Gastrocnemius medialis (tissue), 4 donors: Measurements from ENCODE around the gene EFNA5. TPM values are rescaled to one million over a fixed set of nuclear protein-coding genes. Genes with fewer than 3 reads are reported as not detected.
A peak's percentile ranks its signal among the peaks of the same experiment; 100 is the strongest.

Source experiments
- ATAC-seq, 2 donors: fragments of 150-250 bp; one replicate each; pipeline ENCODE4 v1.9.1; 2016
- DNase-seq, 2 donors: peaks; one replicate each; pipeline ENCODE4 v3.0.0-alpha.2; 2019
- H3K27ac ChIP-seq, 4 donors: fragments of 200-600 bp; sonication (generic); 1 replicate in 1 of 4; 2 replicates in 3 of 4; pipeline ENCODE4 v1.5.1; 2016 to 2018; ENCODE audit warnings: mild to moderate bottlenecking in 2 of 4, moderate library complexity in 1 of 4
- H3K27me3 ChIP-seq, 3 donors: fragments of 200-600 bp; sonication (generic) in 2 of 3; 1 replicate in 1 of 3; 2 replicates in 2 of 3; pipeline versions ENCODE4 v1.5.1 to v1.6.0; 2016 to 2019; ENCODE audit warnings: mild to moderate bottlenecking in 1 of 3, moderate library complexity in 1 of 3
- H3K36me3 ChIP-seq, 2 donors: fragments of 200-600 bp; sonication (generic) in 1 of 2; one replicate each; pipeline ENCODE4 v1.5.1; 2017 to 2018
- H3K4me1 ChIP-seq, 2 donors: fragments of 200-600 bp; sonication (generic) in 1 of 2; one replicate each; pipeline ENCODE4 v1.5.1; 2016 to 2017; ENCODE audit warnings: mild to moderate bottlenecking in 2 of 2
- H3K4me3 ChIP-seq, 4 donors: fragments of 200-600 bp; sonication (generic) in 3 of 4; 1 replicate in 1 of 4; 2 replicates in 3 of 4; pipeline ENCODE4 v1.5.1; 2016 to 2019; ENCODE audit warnings: mild to moderate bottlenecking in 2 of 4
- H3K9me3 ChIP-seq, 3 donors: fragments of 200-600 bp; sonication (generic) in 2 of 3; 1 replicate in 1 of 3; 2 replicates in 2 of 3; pipeline ENCODE4 v1.5.1; 2016 to 2019
- POLR2A ChIP-seq, 2 donors: fragments of 450-650 bp; IDR thresholded peaks; one replicate each; pipeline ENCODE4 v1.6.1; 2017; ENCODE audit warnings: antibody characterized with exemption in 2 of 2, mild to moderate bottlenecking in 2 of 2, moderate library complexity in 2 of 2
- in situ Hi-C, 4 donors: fragments of 200-750 bp; cut with MboI; loops; one replicate each; pipeline versions ENCODE4 v1.15.0 to v1.8.0; 2017; ENCODE audit warnings: low sequenced_read_pairs in 4 of 4
- intact Hi-C: fragments of 100-400 bp; cut with DNase I; formaldehyde crosslinking; loops from one replicate; pipeline ENCODE4 v1.15.1; 2023; ENCODE audit warnings: low total_unique reads
- total RNA-seq, 4 donors: library from RNA; depleted of rRNA; stranded (reverse); fragments of >200 nt; gene quantifications; one replicate each; pipeline versions ENCODE4 v1.1.0 to v1.2.3, GENCODE V29; 2016
- TF ChIP-seq, protein P1 (sequence below), 5 experiments: fragments of 450-650 bp in 3 of 5; fragments of 200-600 bp in 2 of 5; sonication (generic) in 2 of 5; IDR thresholded peaks in 4 of 5; conservative IDR thresholded peaks in 1 of 5; 1 replicate in 4 of 5; 2 replicates in 1 of 5; pipeline ENCODE4 v1.5.1; 2016 to 2019; ENCODE audit warnings: antibody characterized with exemption in 5 of 5, mild to moderate bottlenecking in 3 of 5, moderate library complexity in 3 of 5

EFNA5 gene
- total RNA-seq, 4 donors from 2014 or later = 0.15 to 0.62 (median 0.20) TPM; not detected in 1

DNA sequence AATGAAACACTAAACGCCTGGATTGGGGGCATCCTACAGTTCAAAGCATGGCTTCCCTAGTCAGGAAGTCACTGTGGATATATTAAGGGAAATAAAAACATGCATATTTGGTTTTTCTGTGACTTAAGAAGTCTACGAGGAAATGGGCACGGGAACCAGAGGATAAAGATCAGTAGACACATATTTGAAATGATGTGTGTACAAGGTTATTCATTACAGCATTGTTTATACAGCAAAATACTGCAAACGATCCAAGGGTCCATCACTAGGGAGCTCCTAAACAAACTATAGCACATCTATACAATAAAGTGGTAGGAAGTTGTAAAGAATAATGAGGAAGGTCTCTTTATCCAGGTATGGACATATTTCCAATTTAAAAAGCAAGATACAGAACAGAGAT lies 71.8 kb downstream of the EFNA5 start:
- no peak for TF ChIP-seq POLR2A (IDR thresholded peaks at IDR 0.05)
- TF ChIP-seq, protein P1, sequence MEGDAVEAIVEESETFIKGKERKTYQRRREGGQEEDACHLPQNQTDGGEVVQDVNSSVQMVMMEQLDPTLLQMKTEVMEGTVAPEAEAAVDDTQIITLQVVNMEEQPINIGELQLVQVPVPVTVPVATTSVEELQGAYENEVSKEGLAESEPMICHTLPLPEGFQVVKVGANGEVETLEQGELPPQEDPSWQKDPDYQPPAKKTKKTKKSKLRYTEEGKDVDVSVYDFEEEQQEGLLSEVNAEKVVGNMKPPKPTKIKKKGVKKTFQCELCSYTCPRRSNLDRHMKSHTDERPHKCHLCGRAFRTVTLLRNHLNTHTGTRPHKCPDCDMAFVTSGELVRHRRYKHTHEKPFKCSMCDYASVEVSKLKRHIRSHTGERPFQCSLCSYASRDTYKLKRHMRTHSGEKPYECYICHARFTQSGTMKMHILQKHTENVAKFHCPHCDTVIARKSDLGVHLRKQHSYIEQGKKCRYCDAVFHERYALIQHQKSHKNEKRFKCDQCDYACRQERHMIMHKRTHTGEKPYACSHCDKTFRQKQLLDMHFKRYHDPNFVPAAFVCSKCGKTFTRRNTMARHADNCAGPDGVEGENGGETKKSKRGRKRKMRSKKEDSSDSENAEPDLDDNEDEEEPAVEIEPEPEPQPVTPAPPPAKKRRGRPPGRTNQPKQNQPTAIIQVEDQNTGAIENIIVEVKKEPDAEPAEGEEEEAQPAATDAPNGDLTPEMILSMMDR (IDR thresholded peaks at IDR 0.05 in 4 of 5, conservative IDR thresholded peaks at IDR 0.05 in 1 of 5) = no peak
- Histone ChIP-seq H3K27ac (no peak overlapping the region), H3K9me3 (no peaks in the 10 kb centered on the region), H3K27me3 (no peaks in the 10 kb centered on the region), H3K4me3 (no peak overlapping the region), H3K36me3 (no peaks in the 10 kb centered on the region), H3K4me1 (no peaks in the 10 kb centered on the region)
- in situ Hi-C loops = no loop called here
- DNase-seq (no peak), ATAC-seq (no peak)
- intact Hi-C loops = no loop called here

DNA sequence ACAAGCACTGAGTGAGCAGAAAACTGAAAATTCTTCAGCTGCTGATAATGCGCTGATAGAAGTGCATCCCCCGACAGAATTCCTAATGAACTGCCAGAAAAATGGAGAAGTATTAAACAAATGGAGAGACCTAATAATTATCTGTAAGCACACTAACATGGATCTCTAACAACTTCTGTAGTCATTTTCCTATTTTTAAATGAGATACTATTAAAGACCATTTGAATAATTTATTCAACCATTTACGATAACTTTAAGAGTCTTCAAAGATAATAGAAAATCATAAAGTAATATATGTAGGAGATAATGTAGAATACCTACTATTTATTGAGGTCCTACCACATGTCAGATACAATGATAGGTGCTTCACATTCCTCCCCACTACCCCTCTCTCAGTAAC lies 72.9 kb downstream of the EFNA5 start:
- H3K36me3 ChIP-seq = no peaks in the 10 kb centered on the region
- intact Hi-C loops = no loop called here
- no peaks in the 10 kb centered on the region for H3K27me3 ChIP-seq
- no peak overlapping the region for H3K27ac ChIP-seq
- no peak for TF ChIP-seq POLR2A (IDR thresholded peaks at IDR 0.05)
- TF ChIP-seq, protein P1 (IDR thresholded peaks at IDR 0.05 in 4 of 5, conservative IDR thresholded peaks at IDR 0.05 in 1 of 5) = no peak
- DNase-seq = no peak
- no peak overlapping the region for H3K4me3 ChIP-seq
- no peaks in the 10 kb centered on the region for H3K9me3 ChIP-seq
- in situ Hi-C loops = no loop called here
- H3K4me1 ChIP-seq = peaks cover 0 to 8% of the 10 kb centered on the region in 2 donors
- no peak for ATAC-seq

DNA sequence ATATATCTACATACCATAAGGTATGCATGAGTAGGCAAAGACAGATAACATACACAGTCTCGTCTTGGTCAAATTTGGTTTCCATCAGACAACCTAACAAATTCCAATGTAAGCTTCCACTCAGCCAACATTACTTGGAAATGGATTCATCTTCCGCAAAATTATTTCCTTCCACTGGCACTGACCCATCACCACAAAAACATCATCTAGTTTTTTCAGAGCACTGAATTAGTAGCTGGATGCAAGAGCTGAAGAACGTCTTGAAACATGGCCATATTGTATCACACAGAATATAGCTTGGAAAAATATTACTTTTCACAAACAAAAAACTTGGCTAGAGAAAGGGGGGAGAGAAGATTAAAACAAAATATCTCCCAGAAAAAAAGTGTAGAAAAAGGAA lies 73.5 kb downstream of the EFNA5 start:
- in situ Hi-C loops = no loop called here
- no peak for ATAC-seq

DNA sequence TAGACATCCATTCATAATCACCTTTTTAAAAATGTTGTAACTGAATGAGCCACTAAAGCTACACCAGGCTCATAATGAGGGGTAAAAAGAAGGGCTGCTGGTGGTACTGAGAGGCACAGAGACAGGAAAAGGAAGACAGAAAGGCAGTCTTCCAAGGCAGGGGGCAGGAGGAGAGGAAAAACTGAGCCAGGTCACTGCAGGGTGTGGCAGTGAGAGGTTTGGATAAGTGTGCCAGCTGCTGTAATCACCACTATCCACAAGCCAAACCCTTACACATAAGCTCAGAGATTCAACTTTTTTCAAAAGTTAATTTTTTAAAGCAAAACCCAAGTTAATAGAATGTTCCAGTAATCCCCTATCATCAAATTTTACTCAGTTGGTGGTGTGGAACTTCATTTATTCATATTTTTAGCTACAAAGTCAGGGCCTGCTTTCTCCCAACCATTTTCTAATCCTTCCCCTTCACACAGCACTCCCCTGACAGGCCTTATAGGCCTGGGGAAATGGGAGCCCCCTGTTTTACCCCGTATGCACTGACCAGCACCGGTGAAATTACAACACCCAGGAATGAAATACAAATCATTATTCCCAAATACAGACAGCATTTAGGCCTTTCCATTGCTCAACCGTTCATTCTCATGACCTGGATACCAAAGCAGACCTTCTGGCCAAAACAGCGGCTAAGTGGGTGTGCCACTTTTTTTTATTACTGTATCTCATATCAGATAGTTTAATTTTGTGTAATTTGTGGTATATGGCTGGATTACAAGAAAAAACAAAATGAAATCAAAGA lies 76.3 kb downstream of the EFNA5 start:
- Histone ChIP-seq H3K27me3 (no peaks in the 10 kb centered on the region), H3K36me3 (no peaks in the 10 kb centered on the region), H3K9me3 (no peaks in the 10 kb centered on the region), H3K4me1 (peaks cover 0 to 8% of the 10 kb centered on the region in 2 donors), H3K4me3 (no peak overlapping the region), H3K27ac (peak overlapping the region in 3 of 4 donors; percentile 37 to 48 (median 45))
- ATAC-seq = peak; percentile 57 to 72
- no peak for TF ChIP-seq POLR2A (IDR thresholded peaks at IDR 0.05)
- TF ChIP-seq, protein P1 (IDR thresholded peaks at IDR 0.05 in 4 of 5, conservative IDR thresholded peaks at IDR 0.05 in 1 of 5) = no peak
- in situ Hi-C loops (no loop called here), intact Hi-C loops (no loop called here)
- peak in 1 of 2 donors; percentile 28 for DNase-seq

More for the DNA sequence above, 73.5 kb downstream of the EFNA5 start:
- Histone ChIP-seq H3K9me3 (no peaks in the 10 kb centered on the region), H3K27me3 (no peaks in the 10 kb centered on the region), H3K4me3 (no peak overlapping the region), H3K36me3 (no peaks in the 10 kb centered on the region), H3K4me1 (peaks cover 0 to 8% of the 10 kb centered on the region in 2 donors), H3K27ac (no peak overlapping the region)
- TF ChIP-seq POLR2A (IDR thresholded peaks at IDR 0.05) = no peak
- TF ChIP-seq, protein P1 (IDR thresholded peaks at IDR 0.05 in 4 of 5, conservative IDR thresholded peaks at IDR 0.05 in 1 of 5) = no peak
- intact Hi-C loops = no loop called here
- DNase-seq = no peak
